Neural progenitor cell (in vitro differentiated cells): ENCODE results near the gene STAT4. TPM values are rescaled to one million over a fixed set of nuclear protein-coding genes. Genes with fewer than 3 reads are reported as not detected.

ENCODE experiments used
- DNase-seq: peaks from one replicate; pipeline ENCODE4 v3.0.0-alpha.2; 2016; ENCODE audit warnings: low spot score
- H2AFZ ChIP-seq: fragments of 200-600 bp; sonication (generic); replicated peaks from 2 replicates; pipeline ENCODE4 v1.6.1; 2016; ENCODE audit warnings: antibody characterized with exemption
- H3F3A ChIP-seq: fragments of 200-600 bp; sonication (generic); 2 replicates; pipeline ENCODE4 v1.6.1; 2016; ENCODE audit warnings: antibody characterized with exemption, low read depth
- H3K27ac ChIP-seq: fragments of 200-600 bp; sonication (generic); 2 replicates; pipeline ENCODE4 v1.5.1; 2016; ENCODE audit warnings: mild to moderate bottlenecking
- H3K27me3 ChIP-seq: fragments of 200-600 bp; sonication (generic); 2 replicates; pipeline ENCODE4 v1.6.1; 2016; ENCODE audit warnings: mild to moderate bottlenecking, moderate library complexity
- H3K36me3 ChIP-seq: fragments of 200-600 bp; sonication (generic); 2 replicates; pipeline ENCODE4 v1.5.1; 2016
- H3K4me1 ChIP-seq: fragments of 200-600 bp; sonication (generic); 2 replicates; pipeline ENCODE4 v1.6.1; 2016; ENCODE audit warnings: mixed run types
- H3K4me2 ChIP-seq: fragments of 200-600 bp; sonication (generic); 2 replicates; pipeline ENCODE4 v1.6.1; 2016
- H3K4me3 ChIP-seq: fragments of 200-600 bp; sonication (generic); 2 replicates; pipeline ENCODE4 v1.5.1; 2016
- H3K79me2 ChIP-seq: fragments of 200-600 bp; sonication (generic); 2 replicates; pipeline ENCODE4 v1.6.1; 2016; ENCODE audit warnings: low read depth
- H3K9ac ChIP-seq: fragments of 200-600 bp; sonication (generic); 2 replicates; pipeline ENCODE4 v1.6.1; 2016
- H3K9me3 ChIP-seq: fragments of 200-600 bp; sonication (generic); 2 replicates; pipeline ENCODE4 v1.5.1; 2016; ENCODE audit warnings: low read depth
- H4K20me1 ChIP-seq: fragments of 200-600 bp; sonication (generic); 2 replicates; pipeline ENCODE4 v1.6.1; 2016; ENCODE audit warnings: low read depth
- H3K27ac Mint-ChIP-seq: 3 replicates; pipeline ENCODE4 v1.8.0; 2021; ENCODE audit warnings: mixed read lengths
- H3K27me3 Mint-ChIP-seq: 2 replicates; pipeline ENCODE4 v1.8.0; 2022; ENCODE audit warnings: low read depth, mild to moderate bottlenecking, inconsistent platforms, moderate library complexity, mixed read lengths; ENCODE audit not compliant: insufficient read depth
- H3K36me3 Mint-ChIP-seq: 3 replicates; pipeline ENCODE4 v1.8.0; 2021; ENCODE audit warnings: mixed read lengths
- H3K4me1 Mint-ChIP-seq: 3 replicates; pipeline ENCODE4 v1.8.0; 2021; ENCODE audit warnings: mixed read lengths
- H3K4me3 Mint-ChIP-seq: 3 replicates; pipeline ENCODE4 v1.8.0; 2021; ENCODE audit warnings: mild to moderate bottlenecking, moderate library complexity, mixed read lengths
- H3K9me3 Mint-ChIP-seq: 3 replicates; pipeline ENCODE4 v1.8.0; 2020; ENCODE audit warnings: mixed read lengths
- EZH2 ChIP-seq: fragments of 200-600 bp; sonication (generic); IDR thresholded peaks from 2 replicates; pipeline ENCODE4 v1.6.1; 2017; ENCODE audit warnings: antibody characterized with exemption, mild to moderate bottlenecking, moderate library complexity
- EZH2phosphoT487 ChIP-seq: fragments of 200-600 bp; sonication (generic); IDR thresholded peaks from 2 replicates; pipeline ENCODE4 v1.6.1; 2017; ENCODE audit warnings: antibody characterized with exemption
- total RNA-seq: library from RNA; depleted of rRNA; stranded (reverse); fragments of >200 nt; gene quantifications from 2 replicates; pipeline ENCODE4 v1.2.3, GENCODE V29; 2015; ENCODE audit warnings: low replicate concordance
- TF ChIP-seq, protein P1 (sequence below): fragments of 200-600 bp; sonication (generic); IDR thresholded peaks from 2 replicates; pipeline ENCODE4 v1.5.1; 2017; ENCODE audit warnings: antibody characterized with exemption, mild to moderate bottlenecking

Gene STAT4
- total RNA-seq, 1 donor from 2014 or later: 0.32 TPM

DNA sequence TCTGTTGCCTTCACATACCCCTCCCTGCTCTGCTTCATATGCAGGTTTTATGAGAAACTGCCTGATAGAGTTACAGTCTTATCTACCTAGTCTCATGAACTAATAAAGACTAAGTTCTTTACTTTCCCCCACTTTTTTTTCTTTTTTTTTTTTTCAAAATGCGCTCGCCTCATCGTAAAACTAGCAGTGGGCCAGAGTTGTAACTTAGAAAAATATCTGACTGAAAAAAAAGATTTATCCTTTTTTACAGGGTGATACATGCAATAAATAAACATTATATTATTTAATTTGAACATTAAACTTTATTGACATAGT lies 83.9 kb downstream of the STAT4 start:
- H3K4me2 ChIP-seq: no peak overlapping the region
- no peak overlapping the region for H3K27ac Mint-ChIP-seq
- H3K9me3 ChIP-seq: no peaks in the 10 kb centered on the region
- H3K36me3 Mint-ChIP-seq: no peaks in the 10 kb centered on the region
- no peaks in the 10 kb centered on the region for H3K27me3 Mint-ChIP-seq
- no peaks in the 10 kb centered on the region for H3K4me1 ChIP-seq
- H3K4me3 ChIP-seq: no peak overlapping the region
- H3K79me2 ChIP-seq: no peaks in the 10 kb centered on the region
- H2AFZ ChIP-seq: no peak overlapping the region
- TF ChIP-seq EZH2phosphoT487 (no peak), EZH2 (no peak)
- TF ChIP-seq, protein P1, sequence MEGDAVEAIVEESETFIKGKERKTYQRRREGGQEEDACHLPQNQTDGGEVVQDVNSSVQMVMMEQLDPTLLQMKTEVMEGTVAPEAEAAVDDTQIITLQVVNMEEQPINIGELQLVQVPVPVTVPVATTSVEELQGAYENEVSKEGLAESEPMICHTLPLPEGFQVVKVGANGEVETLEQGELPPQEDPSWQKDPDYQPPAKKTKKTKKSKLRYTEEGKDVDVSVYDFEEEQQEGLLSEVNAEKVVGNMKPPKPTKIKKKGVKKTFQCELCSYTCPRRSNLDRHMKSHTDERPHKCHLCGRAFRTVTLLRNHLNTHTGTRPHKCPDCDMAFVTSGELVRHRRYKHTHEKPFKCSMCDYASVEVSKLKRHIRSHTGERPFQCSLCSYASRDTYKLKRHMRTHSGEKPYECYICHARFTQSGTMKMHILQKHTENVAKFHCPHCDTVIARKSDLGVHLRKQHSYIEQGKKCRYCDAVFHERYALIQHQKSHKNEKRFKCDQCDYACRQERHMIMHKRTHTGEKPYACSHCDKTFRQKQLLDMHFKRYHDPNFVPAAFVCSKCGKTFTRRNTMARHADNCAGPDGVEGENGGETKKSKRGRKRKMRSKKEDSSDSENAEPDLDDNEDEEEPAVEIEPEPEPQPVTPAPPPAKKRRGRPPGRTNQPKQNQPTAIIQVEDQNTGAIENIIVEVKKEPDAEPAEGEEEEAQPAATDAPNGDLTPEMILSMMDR: no peak
- H3K4me1 Mint-ChIP-seq: peaks cover 8% of the 10 kb centered on the region
- H3K36me3 ChIP-seq: no peaks in the 10 kb centered on the region
- no peak for DNase-seq
- H3K4me3 Mint-ChIP-seq: no peak overlapping the region
- no peak overlapping the region for H3K9ac ChIP-seq
- H3F3A ChIP-seq: no peaks in the 10 kb centered on the region
- no peak overlapping the region for H3K27ac ChIP-seq
- H3K27me3 ChIP-seq: no peaks in the 10 kb centered on the region
- no peaks in the 10 kb centered on the region for H4K20me1 ChIP-seq
- H3K9me3 Mint-ChIP-seq: no peaks in the 10 kb centered on the region

DNA sequence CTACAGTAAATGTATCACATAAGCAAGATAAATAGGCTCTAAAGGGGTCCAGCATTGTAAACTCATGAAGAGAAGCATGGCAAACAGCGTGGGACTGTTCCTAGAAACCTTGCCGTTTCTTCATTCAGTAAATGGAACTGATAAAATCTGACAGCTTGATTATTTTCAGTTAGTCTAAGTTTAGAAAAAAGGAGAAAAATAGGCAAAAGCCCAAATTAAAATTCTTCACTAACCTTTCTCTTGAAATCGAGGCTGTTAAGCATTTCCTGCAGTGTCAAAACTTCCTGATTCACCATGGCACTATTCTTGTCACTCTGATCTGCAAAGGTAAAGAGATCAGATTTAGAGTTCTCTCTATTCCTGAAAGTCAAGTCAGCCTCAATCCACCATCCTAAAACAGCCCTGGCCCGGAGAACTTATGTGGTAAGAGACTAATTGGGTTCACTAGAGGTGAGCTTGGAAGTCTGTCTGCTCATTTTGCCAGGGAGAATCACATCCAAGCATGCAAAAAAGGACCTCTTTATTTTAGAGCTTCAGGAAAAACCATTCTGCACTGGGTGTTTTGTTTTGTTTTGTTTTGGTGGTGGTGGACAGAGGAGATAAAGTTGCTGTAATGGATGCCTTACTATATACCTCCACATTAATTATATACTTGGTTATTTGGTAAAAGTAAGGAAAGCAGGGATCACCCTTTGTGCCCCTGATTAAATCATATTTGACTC lies 84.4 kb downstream of the STAT4 start:
- H2AFZ ChIP-seq: no peak overlapping the region
- H3K4me1 Mint-ChIP-seq: peaks cover 8% of the 10 kb centered on the region
- no peaks in the 10 kb centered on the region for H4K20me1 ChIP-seq
- no peak overlapping the region for H3K4me2 ChIP-seq
- H3K9me3 Mint-ChIP-seq: no peaks in the 10 kb centered on the region
- no peak overlapping the region for H3K27ac Mint-ChIP-seq
- H3K9ac ChIP-seq: no peak overlapping the region
- H3K27ac ChIP-seq: no peak overlapping the region
- no peak overlapping the region for H3K4me3 Mint-ChIP-seq
- no peak for DNase-seq
- no peak overlapping the region for H3K4me3 ChIP-seq
- no peaks in the 10 kb centered on the region for H3F3A ChIP-seq
- no peaks in the 10 kb centered on the region for H3K27me3 ChIP-seq
- H3K36me3 Mint-ChIP-seq: no peaks in the 10 kb centered on the region
- H3K79me2 ChIP-seq: no peaks in the 10 kb centered on the region
- H3K36me3 ChIP-seq: no peaks in the 10 kb centered on the region
- no peaks in the 10 kb centered on the region for H3K9me3 ChIP-seq
- H3K27me3 Mint-ChIP-seq: no peaks in the 10 kb centered on the region
- H3K4me1 ChIP-seq: no peaks in the 10 kb centered on the region
- TF ChIP-seq, protein P1: no peak
- TF ChIP-seq EZH2: no peak

DNA sequence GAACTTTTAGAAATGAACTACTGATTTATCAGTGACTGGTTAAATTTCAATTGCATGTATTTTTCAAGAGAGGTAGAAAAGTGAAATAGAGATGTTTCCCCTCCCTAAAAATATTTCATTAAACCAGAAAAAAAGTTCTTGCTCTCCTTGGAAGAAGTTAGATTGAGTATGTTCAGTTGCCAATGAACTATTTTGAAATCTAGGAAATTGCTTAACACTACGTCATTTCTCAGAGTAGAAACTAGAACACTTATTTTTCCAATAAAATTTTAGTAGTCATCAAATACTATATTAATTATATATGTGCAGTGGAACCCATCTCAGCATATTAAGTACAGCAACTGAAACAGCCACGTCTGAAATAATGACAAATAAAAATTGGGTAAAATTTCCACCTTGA lies 85.0 kb downstream of the STAT4 start:
- Histone ChIP-seq H3K9ac (no peak overlapping the region), H3K4me1 (no peaks in the 10 kb centered on the region), H3K79me2 (no peaks in the 10 kb centered on the region), H2AFZ (no peak overlapping the region), H3K27ac (no peak overlapping the region), H3K36me3 (no peaks in the 10 kb centered on the region), H3K27me3 (no peaks in the 10 kb centered on the region), H3K4me2 (no peak overlapping the region), H3K4me3 (no peak overlapping the region), H4K20me1 (no peaks in the 10 kb centered on the region), H3F3A (no peaks in the 10 kb centered on the region), H3K9me3 (no peaks in the 10 kb centered on the region)
- DNase-seq: no peak
- no peaks in the 10 kb centered on the region for H3K36me3 Mint-ChIP-seq
- H3K4me3 Mint-ChIP-seq: no peak overlapping the region
- peaks cover 8% of the 10 kb centered on the region for H3K4me1 Mint-ChIP-seq
- TF ChIP-seq EZH2 (no peak), EZH2phosphoT487 (no peak)
- TF ChIP-seq, protein P1: no peak
- no peaks in the 10 kb centered on the region for H3K9me3 Mint-ChIP-seq
- H3K27ac Mint-ChIP-seq: no peak overlapping the region
- no peaks in the 10 kb centered on the region for H3K27me3 Mint-ChIP-seq
